ENCODE measurements around the gene CPHXL2.
A peak's percentile ranks its signal among the peaks of the same experiment; 100 is the strongest.

The CPHXL2 gene

GRCh38 chr16:75687361-75687760, 10.6 kb upstream of the CPHXL2 start:
- Histone ChIP-seq H3K4me1 (ENCODE audit: control insufficient read depth, insufficient read depth, low read length, poor library complexity, severe bottlenecking) (no peaks in the 10 kb centered on the region), H3K27ac (ENCODE audit: insufficient read depth, low read length, poor library complexity, severe bottlenecking) (no peak overlapping the region), H3K27me3 (replicated peaks; ENCODE audit: control insufficient read depth, insufficient read depth, low read length, poor library complexity, severe bottlenecking) (no peaks in the 10 kb centered on the region), H3K36me3 (ENCODE audit: control insufficient read depth, insufficient read depth, low read length) (no peaks in the 10 kb centered on the region), H3K4me3 (ENCODE audit: insufficient read depth, low read depth, low read length, poor library complexity, severe bottlenecking) (no peak overlapping the region), H3K9me3 (ENCODE audit: control insufficient read depth, low read length) (no peaks in the 10 kb centered on the region)
- DNase-seq: no peak

DNA sequence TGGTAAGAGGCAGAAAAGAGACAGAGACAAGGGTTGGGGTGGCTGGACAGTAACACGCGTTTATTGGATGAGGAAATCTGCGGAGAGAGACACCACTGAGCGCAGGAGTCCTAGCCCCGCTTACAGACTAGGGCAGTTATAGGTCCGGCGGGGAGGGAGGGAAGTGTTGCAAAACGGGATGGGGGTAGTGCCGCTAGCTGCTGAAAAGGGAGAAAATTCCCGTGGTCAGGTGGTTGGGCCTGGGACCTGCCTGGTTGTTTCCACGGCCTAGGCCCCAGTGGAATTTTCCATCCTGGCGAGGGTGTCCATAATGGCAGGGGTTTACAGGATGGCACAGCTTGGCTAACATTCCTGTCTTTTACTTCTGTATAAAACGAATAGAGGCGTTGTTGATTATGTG, 5.5 kb upstream of the CPHXL2 start:
- DNase-seq: no peak
- no peaks in the 10 kb centered on the region for H3K9me3 ChIP-seq (ENCODE audit: control insufficient read depth, low read length)
- no peak overlapping the region for H3K4me3 ChIP-seq (ENCODE audit: insufficient read depth, low read depth, low read length, poor library complexity, severe bottlenecking)
- no peaks in the 10 kb centered on the region for H3K27me3 ChIP-seq (replicated peaks; ENCODE audit: control insufficient read depth, insufficient read depth, low read length, poor library complexity, severe bottlenecking)
- H3K4me1 ChIP-seq (ENCODE audit: control insufficient read depth, insufficient read depth, low read length, poor library complexity, severe bottlenecking): no peaks in the 10 kb centered on the region
- H3K36me3 ChIP-seq (ENCODE audit: control insufficient read depth, insufficient read depth, low read length): no peaks in the 10 kb centered on the region
- H3K27ac ChIP-seq (ENCODE audit: insufficient read depth, low read length, poor library complexity, severe bottlenecking): no peak overlapping the region

- Histone ChIP-seq H3K36me3 (ENCODE audit: control insufficient read depth, insufficient read depth, low read length) (no peaks in the 10 kb centered on the region), H3K4me1 (ENCODE audit: control insufficient read depth, insufficient read depth, low read length, poor library complexity, severe bottlenecking) (no peaks in the 10 kb centered on the region), H3K9me3 (ENCODE audit: control insufficient read depth, low read length) (no peaks in the 10 kb centered on the region), H3K27ac (ENCODE audit: insufficient read depth, low read length, poor library complexity, severe bottlenecking) (no peak overlapping the region), H3K27me3 (replicated peaks; ENCODE audit: control insufficient read depth, insufficient read depth, low read length, poor library complexity, severe bottlenecking) (no peaks in the 10 kb centered on the region), H3K4me3 (ENCODE audit: insufficient read depth, low read depth, low read length, poor library complexity, severe bottlenecking) (no peak overlapping the region)
- no peak for DNase-seq
These were observed 2.6 kb upstream of the CPHXL2 start for GRCh38 chr16:75679366-75679765.

- DNase-seq: no peak
- Histone ChIP-seq H3K4me1 (ENCODE audit: control insufficient read depth, insufficient read depth, low read length, poor library complexity, severe bottlenecking) (no peaks in the 10 kb centered on the region), H3K4me3 (ENCODE audit: insufficient read depth, low read depth, low read length, poor library complexity, severe bottlenecking) (no peak overlapping the region), H3K9me3 (ENCODE audit: control insufficient read depth, low read length) (no peaks in the 10 kb centered on the region), H3K27ac (ENCODE audit: insufficient read depth, low read length, poor library complexity, severe bottlenecking) (no peak overlapping the region), H3K36me3 (ENCODE audit: control insufficient read depth, insufficient read depth, low read length) (no peaks in the 10 kb centered on the region), H3K27me3 (replicated peaks; ENCODE audit: control insufficient read depth, insufficient read depth, low read length, poor library complexity, severe bottlenecking) (no peaks in the 10 kb centered on the region)
These were observed 9.3 kb downstream of the CPHXL2 start for GRCh38 chr16:75667503-75667902.

DNA sequence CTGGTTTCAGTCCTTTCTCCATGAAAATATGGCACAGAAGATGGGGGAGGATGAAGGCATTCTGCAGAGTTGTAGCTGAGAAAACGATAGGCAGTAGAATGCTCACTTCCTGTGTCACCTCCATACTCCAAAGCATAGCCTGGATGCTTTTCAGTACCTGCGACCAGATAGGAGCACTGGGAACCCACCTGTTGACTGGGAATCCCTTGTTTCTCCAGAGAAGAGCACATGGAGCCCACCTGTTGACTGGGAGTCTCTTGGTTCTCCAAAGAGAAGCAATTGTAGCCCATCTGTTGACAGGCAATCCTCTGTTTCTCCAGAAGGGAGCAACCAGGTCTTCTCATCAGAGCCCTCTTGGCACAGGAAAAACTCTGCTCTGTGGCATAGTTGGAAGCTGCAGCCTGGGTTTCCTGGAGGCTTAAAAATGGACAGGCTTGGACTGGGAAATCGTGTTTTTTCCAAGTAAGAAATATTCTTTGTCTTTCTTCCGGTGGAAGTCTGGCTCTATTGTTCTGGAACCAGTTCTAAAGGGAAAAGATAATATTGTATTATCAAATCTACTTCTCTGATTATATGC, 16.0 kb downstream of the CPHXL2 start:
- Histone ChIP-seq H3K36me3 (ENCODE audit: control insufficient read depth, insufficient read depth, low read length) (peaks cover 28% of the 10 kb centered on the region), H3K27me3 (replicated peaks; ENCODE audit: control insufficient read depth, insufficient read depth, low read length, poor library complexity, severe bottlenecking) (no peaks in the 10 kb centered on the region), H3K4me1 (ENCODE audit: control insufficient read depth, insufficient read depth, low read length, poor library complexity, severe bottlenecking) (peaks cover 3% of the 10 kb centered on the region), H3K4me3 (ENCODE audit: insufficient read depth, low read depth, low read length, poor library complexity, severe bottlenecking) (no peak overlapping the region), H3K27ac (ENCODE audit: insufficient read depth, low read length, poor library complexity, severe bottlenecking) (no peak overlapping the region), H3K9me3 (ENCODE audit: control insufficient read depth, low read length) (no peaks in the 10 kb centered on the region)
- DNase-seq: no peak

DNA sequence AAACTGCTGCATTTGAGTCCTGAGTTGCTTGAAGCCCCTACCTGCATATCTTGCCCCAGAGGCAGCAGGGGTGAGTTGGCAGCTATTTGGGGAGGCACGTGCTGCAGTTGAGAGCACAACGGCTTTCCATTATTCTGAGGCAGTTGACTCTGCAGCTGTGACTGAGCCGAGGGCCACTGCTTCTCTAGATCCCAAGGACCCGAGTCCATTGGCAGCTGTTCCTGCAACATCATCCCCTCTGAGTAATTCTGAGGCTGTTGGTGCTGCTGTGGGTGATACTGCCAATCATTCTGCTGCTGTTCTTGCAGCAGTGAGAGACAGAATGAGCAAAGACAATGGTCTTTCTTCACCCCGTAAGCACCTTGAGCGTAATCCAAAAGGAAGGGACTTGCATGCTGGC, 16.5 kb downstream of the CPHXL2 start:
- no peak for DNase-seq
- H3K27ac ChIP-seq (ENCODE audit: insufficient read depth, low read length, poor library complexity, severe bottlenecking): no peak overlapping the region
- H3K4me1 ChIP-seq (ENCODE audit: control insufficient read depth, insufficient read depth, low read length, poor library complexity, severe bottlenecking): peaks cover 3% of the 10 kb centered on the region
- H3K36me3 ChIP-seq (ENCODE audit: control insufficient read depth, insufficient read depth, low read length): peaks cover 33% of the 10 kb centered on the region
- no peak overlapping the region for H3K4me3 ChIP-seq (ENCODE audit: insufficient read depth, low read depth, low read length, poor library complexity, severe bottlenecking)
- no peaks in the 10 kb centered on the region for H3K9me3 ChIP-seq (ENCODE audit: control insufficient read depth, low read length)
- H3K27me3 ChIP-seq (replicated peaks; ENCODE audit: control insufficient read depth, insufficient read depth, low read length, poor library complexity, severe bottlenecking): no peaks in the 10 kb centered on the region

- Histone ChIP-seq H3K27ac (ENCODE audit: insufficient read depth, low read length, poor library complexity, severe bottlenecking) (no peak overlapping the region), H3K36me3 (ENCODE audit: control insufficient read depth, insufficient read depth, low read length) (peaks cover 44% of the 10 kb centered on the region), H3K4me3 (ENCODE audit: insufficient read depth, low read depth, low read length, poor library complexity, severe bottlenecking) (no peak overlapping the region), H3K27me3 (replicated peaks; ENCODE audit: control insufficient read depth, insufficient read depth, low read length, poor library complexity, severe bottlenecking) (no peaks in the 10 kb centered on the region), H3K4me1 (ENCODE audit: control insufficient read depth, insufficient read depth, low read length, poor library complexity, severe bottlenecking) (peaks cover 3% of the 10 kb centered on the region), H3K9me3 (ENCODE audit: control insufficient read depth, low read length) (no peaks in the 10 kb centered on the region)
- DNase-seq: no peak
These were observed 18.6 kb downstream of the CPHXL2 start for GRCh38 chr16:75658175-75658574.

- DNase-seq: no peak
- peaks cover 44% of the 10 kb centered on the region for H3K36me3 ChIP-seq (ENCODE audit: control insufficient read depth, insufficient read depth, low read length)
- peaks cover 27% of the 10 kb centered on the region for H3K4me1 ChIP-seq (ENCODE audit: control insufficient read depth, insufficient read depth, low read length, poor library complexity, severe bottlenecking)
- H3K4me3 ChIP-seq (ENCODE audit: insufficient read depth, low read depth, low read length, poor library complexity, severe bottlenecking): no peak overlapping the region
- H3K9me3 ChIP-seq (ENCODE audit: control insufficient read depth, low read length): no peaks in the 10 kb centered on the region
- H3K27ac ChIP-seq (ENCODE audit: insufficient read depth, low read length, poor library complexity, severe bottlenecking): no peak overlapping the region
- H3K27me3 ChIP-seq (replicated peaks; ENCODE audit: control insufficient read depth, insufficient read depth, low read length, poor library complexity, severe bottlenecking): no peaks in the 10 kb centered on the region
These were observed 22.9 kb downstream of the CPHXL2 start for GRCh38 chr16:75653922-75654321.

DNA sequence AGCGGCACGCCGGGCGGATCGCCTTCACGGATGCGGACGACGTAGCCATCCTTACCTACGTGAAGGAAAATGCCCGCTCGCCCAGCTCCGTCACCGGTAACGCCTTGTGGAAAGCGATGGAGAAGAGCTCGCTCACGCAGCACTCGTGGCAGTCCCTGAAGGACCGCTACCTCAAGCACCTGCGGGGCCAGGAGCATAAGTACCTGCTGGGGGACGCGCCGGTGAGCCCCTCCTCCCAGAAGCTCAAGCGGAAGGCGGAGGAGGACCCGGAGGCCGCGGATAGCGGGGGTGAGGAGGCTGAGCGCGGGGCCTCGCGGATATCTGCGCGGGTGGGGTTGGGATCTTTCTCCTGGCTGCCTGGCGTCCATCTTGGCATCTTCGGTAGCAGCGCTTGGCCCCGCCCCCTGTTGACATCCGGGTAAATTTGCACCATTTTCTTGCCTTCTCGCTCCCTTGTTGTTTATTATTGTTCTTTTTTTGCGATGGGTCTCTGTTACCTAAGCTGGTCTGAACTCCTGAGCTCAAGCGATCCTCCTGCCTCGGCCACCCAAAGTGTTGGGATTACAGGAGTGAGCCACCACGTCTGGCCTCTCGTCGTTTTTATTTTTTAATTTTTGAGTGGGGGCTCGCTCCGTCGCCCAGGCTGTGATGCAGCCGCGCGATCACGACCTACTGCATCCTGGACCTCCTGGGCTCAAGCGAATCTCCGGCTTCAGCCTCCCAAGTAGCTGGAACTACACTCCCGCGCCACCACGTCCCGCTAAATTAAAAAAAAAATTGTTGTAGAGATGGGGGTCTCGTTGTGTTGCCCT, 28.3 kb downstream of the CPHXL2 start:
- Histone ChIP-seq H3K27me3 (replicated peaks; ENCODE audit: control insufficient read depth, insufficient read depth, low read length, poor library complexity, severe bottlenecking) (no peaks in the 10 kb centered on the region), H3K4me1 (ENCODE audit: control insufficient read depth, insufficient read depth, low read length, poor library complexity, severe bottlenecking) (peaks cover 52% of the 10 kb centered on the region), H3K27ac (ENCODE audit: insufficient read depth, low read length, poor library complexity, severe bottlenecking) (peak overlapping the region; percentile 92), H3K36me3 (ENCODE audit: control insufficient read depth, insufficient read depth, low read length) (peaks cover 4% of the 10 kb centered on the region), H3K4me3 (ENCODE audit: insufficient read depth, low read depth, low read length, poor library complexity, severe bottlenecking) (peak overlapping the region; percentile 90), H3K9me3 (ENCODE audit: control insufficient read depth, low read length) (no peaks in the 10 kb centered on the region)
- peak; percentile 67 to 79 (median 76) for DNase-seq

GRCh38 chr16:75647492-75648264, 29.1 kb downstream of the CPHXL2 start, which contains the start of the genes KARS1 and TERF2IP:
TSS of gene KARS1 (minus strand) at chr16:75647665. CDS start at chr16:75647639, 26 bp downstream.
TSS of gene TERF2IP (plus strand) at chr16:75647773. CDS start at chr16:75647883, 110 bp downstream.
- peak within 1 kb of the TSS; percentile 90 for H3K4me3 ChIP-seq (ENCODE audit: insufficient read depth, low read depth, low read length, poor library complexity, severe bottlenecking)
- no peaks in the 10 kb centered on the region for H3K9me3 ChIP-seq (ENCODE audit: control insufficient read depth, low read length)
- H3K4me1 ChIP-seq (ENCODE audit: control insufficient read depth, insufficient read depth, low read length, poor library complexity, severe bottlenecking): peaks cover 52% of the 10 kb centered on the region
- H3K27ac ChIP-seq (ENCODE audit: insufficient read depth, low read length, poor library complexity, severe bottlenecking): peak within 1 kb of the TSS; percentile 92
- peaks cover 7% of the 10 kb centered on the region for H3K36me3 ChIP-seq (ENCODE audit: control insufficient read depth, insufficient read depth, low read length)
- peak; percentile 89 to 94 (median 92) for DNase-seq
- H3K27me3 ChIP-seq (replicated peaks; ENCODE audit: control insufficient read depth, insufficient read depth, low read length, poor library complexity, severe bottlenecking): no peaks in the 10 kb centered on the region
